A549 (cell line): ENCODE data around the gene ITGAV. TPM values are rescaled to one million over a fixed set of nuclear protein-coding genes. Genes with fewer than 3 reads are reported as not detected.

Experiments
- ATAC-seq, 2 experiments: fragments of 200-7000 bp in 1 of 2; fragments of >200 bp in 1 of 2; cut with Nextera tagmentation in 1 of 2; cut with Tn5 transposase in 1 of 2; 3 replicates each; pipeline versions ENCODE4 v1.8.0 to v1.9.1; 2018 to 2020; ENCODE audit warnings: mild to moderate bottlenecking in 1 of 2, moderate library complexity in 1 of 2
- CTCF ChIA-PET: fragments of 300-600 bp; sonication (Branson Sonifier 250); formaldehyde crosslinking; extraction: SDS; loops from one replicate; lab custom pipeline; 2021; ENCODE audit warnings: antibody characterized with exemption, inconsistent platforms; lab: Yijun Ruan, JAX
- POLR2A ChIA-PET: fragments of 350-600 bp; formaldehyde crosslinking; extraction: SDS; loops from one replicate; lab custom pipeline; 2021; ENCODE audit warnings: antibody characterized with exemption, inconsistent platforms; lab: Yijun Ruan, JAX
- DNase-seq, 2 experiments: peaks; one replicate each; pipeline versions ENCODE4 v3.0.0 to v3.0.0-alpha.2; 2011 to 2016; ENCODE audit warnings: low read depth in 1 of 2, low spot score in 1 of 2
- FAIRE-seq: peaks from 2 replicates; lab custom pipeline; 2011; peaks lifted over from hg19 to GRCh38; lab: Jason Lieb, UNC
- H3K27ac ChIP-seq, 2 experiments: fragments of >200 bp; sonication (Bioruptor Twin); formaldehyde crosslinking; 3 replicates each; pipeline ENCODE4 v1.5.1; 2016 to 2017
- H3K4me1 ChIP-seq: fragments of >200 bp; sonication (Bioruptor Twin); formaldehyde crosslinking; 3 replicates; pipeline ENCODE4 v1.6.1; 2016
- H3K4me2 ChIP-seq: fragments of >200 bp; sonication (Bioruptor Twin); formaldehyde crosslinking; 3 replicates; pipeline ENCODE4 v1.6.1; 2016
- H3K4me3 ChIP-seq: fragments of >200 bp; sonication (Bioruptor Twin); formaldehyde crosslinking; 3 replicates; pipeline ENCODE4 v1.5.1; 2016
- H3K9me3 ChIP-seq: fragments of >200 bp; sonication (Bioruptor Twin); formaldehyde crosslinking; 3 replicates; pipeline ENCODE4 v1.6.1; 2016
- CEBPB ChIP-seq, 2 experiments: fragments of >200 bp in 1 of 2; sonication (Bioruptor Twin) in 1 of 2; formaldehyde crosslinking in 1 of 2; IDR thresholded peaks; 2 replicates each; pipeline ENCODE4 v1.6.1; 2012 to 2016
- CHD2 ChIP-seq: fragments of 150-350 bp; IDR thresholded peaks from 2 replicates; pipeline ENCODE4 v1.6.1; 2014; ENCODE audit warnings: low read length; ENCODE audit not compliant: partially characterized antibody
- E2F6 ChIP-seq: IDR thresholded peaks from 2 replicates; pipeline ENCODE4 v1.6.1; 2012; ENCODE audit warnings: low read depth, borderline replicate concordance
- FOSB ChIP-seq: fragments of 250-450 bp; sonication (Bioruptor Pico); IDR thresholded peaks from 2 replicates; pipeline ENCODE4 v1.5.0; 2020; ENCODE audit warnings: mild to moderate bottlenecking, moderate library complexity
- GATA3 ChIP-seq: IDR thresholded peaks from 2 replicates; pipeline ENCODE4 v1.6.1; 2012; ENCODE audit warnings: borderline replicate concordance
- HEYL ChIP-seq: fragments of 250-450 bp; sonication (Bioruptor Pico); IDR thresholded peaks from 2 replicates; pipeline ENCODE4 v1.8.0; 2021; ENCODE audit warnings: mild to moderate bottlenecking, moderate library complexity
- HOXB13 ChIP-seq: fragments of 250-450 bp; sonication (Bioruptor Pico); IDR thresholded peaks from 2 replicates; pipeline ENCODE4 v1.5.0; 2020; ENCODE audit warnings: low read depth, mild to moderate bottlenecking, moderate library complexity
- JUN ChIP-seq, 2 experiments: fragments of >200 bp; sonication (Bioruptor Twin); formaldehyde crosslinking; IDR thresholded peaks; 2 replicates in 1 of 2; 3 replicates in 1 of 2; pipeline ENCODE4 v1.6.1; 2016 to 2017
- JUNB ChIP-seq: fragments of >200 bp; sonication (Bioruptor Twin); formaldehyde crosslinking; IDR thresholded peaks from 2 replicates; pipeline ENCODE4 v1.6.1; 2016
- KDM1A ChIP-seq: fragments of 200-600 bp; sonication (generic); IDR thresholded peaks from 2 replicates; pipeline ENCODE4 v1.6.1; 2016; ENCODE audit warnings: low read depth, mild to moderate bottlenecking
- MAFK ChIP-seq: fragments of 450-650 bp; IDR thresholded peaks from 2 replicates; pipeline ENCODE4 v1.6.1; 2014; ENCODE audit not compliant: partially characterized antibody
- MAX ChIP-seq: IDR thresholded peaks from 2 replicates; pipeline ENCODE4 v1.6.1; 2012
- MYC ChIP-seq: IDR thresholded peaks from 2 replicates; pipeline ENCODE4 v1.6.1; 2012; ENCODE audit warnings: mild to moderate bottlenecking, inconsistent platforms, low read length, improper control_type of control experiment, borderline replicate concordance
- PHF8 ChIP-seq: fragments of 200-600 bp; sonication (generic); IDR thresholded peaks from 2 replicates; pipeline ENCODE4 v1.6.1; 2016; ENCODE audit warnings: low read depth, mild to moderate bottlenecking, antibody characterized with exemption, moderate library complexity, borderline replicate concordance
- POLR2A ChIP-seq: IDR thresholded peaks from 2 replicates; pipeline ENCODE4 v1.6.1; 2012; ENCODE audit warnings: mild to moderate bottlenecking, low read length
- RAD21 ChIP-seq, 2 experiments: fragments of >200 bp in 1 of 2; sonication (Bioruptor Twin) in 1 of 2; formaldehyde crosslinking in 1 of 2; IDR thresholded peaks in 1 of 2; conservative IDR thresholded peaks in 1 of 2; 2 replicates in 1 of 2; 3 replicates in 1 of 2; pipeline ENCODE4 v1.6.1; 2012 to 2018; ENCODE audit warnings: inconsistent platforms in 1 of 2
- RFX5 ChIP-seq: fragments of 450-650 bp; IDR thresholded peaks from 2 replicates; pipeline ENCODE4 v1.7.1; 2014; ENCODE audit warnings: antibody characterized with exemption, mild to moderate bottlenecking, moderate library complexity
- SMC3 ChIP-seq: fragments of >200 bp; sonication (Bioruptor Twin); formaldehyde crosslinking; IDR thresholded peaks from 3 replicates; pipeline ENCODE4 v1.6.1; 2018; ENCODE audit warnings: inconsistent platforms
- TFCP2L1 ChIP-seq: fragments of 250-450 bp; sonication (Bioruptor Pico); IDR thresholded peaks from 2 replicates; pipeline ENCODE4 v1.5.0; 2021; ENCODE audit warnings: mild to moderate bottlenecking
- TP53 ChIP-seq: fragments of 250-450 bp; sonication (Bioruptor Pico); IDR thresholded peaks from 2 replicates; pipeline ENCODE4 v1.5.0; 2021; ENCODE audit warnings: mild to moderate bottlenecking, moderate library complexity
- ZFP36 ChIP-seq: fragments of 450-650 bp; IDR thresholded peaks from 2 replicates; pipeline ENCODE4 v1.6.1; 2014; ENCODE audit warnings: borderline replicate concordance; ENCODE audit not compliant: partially characterized antibody
- ZNF302 ChIP-seq: fragments of 250-450 bp; sonication (Bioruptor Pico); IDR thresholded peaks from 2 replicates; pipeline ENCODE4 v1.9.0; 2021; ENCODE audit warnings: inconsistent platforms, mild to moderate bottlenecking, moderate library complexity
- WGBS: methylation state at CpG from one replicate; pipeline ENCODE4 v1.1.6; 2017; ENCODE audit errors: missing lambda C conversion rate; 5-methylcytosine and 5-hydroxymethylcytosine counted together
- polyA minus RNA-seq: library from RNA; depleted of rRNA, polyadenylated mRNA; stranded (reverse); fragments of >200 nt; gene quantifications from 2 replicates; pipeline ENCODE4 v1.2.3, GENCODE V29; 2011; rRNA and poly(A)+ RNA removed
- polyA plus RNA-seq, 4 experiments: library from polyadenylated mRNA; depleted of rRNA in 3 of 4; stranded (reverse); fragments of >200 nt; fragmentation: RNase III in 1 of 4; extraction: RNeasy Plus Mini Kit Qiagen cat#74134 plus additional on column Dnase treatment in 1 of 4; gene quantifications; 2 replicates in 3 of 4; 3 replicates in 1 of 4; pipeline ENCODE4 v1.2.3, GENCODE V29; 2011 to 2017
- TF ChIP-seq, protein P1 (sequence below): fragments of 250-450 bp; sonication (Bioruptor Pico); IDR thresholded peaks from 2 replicates; pipeline ENCODE4 v1.5.0; 2020; ENCODE audit warnings: low read depth, mild to moderate bottlenecking, moderate library complexity
- TF ChIP-seq, protein P2 (sequence below): fragments of 250-450 bp; sonication (Bioruptor Pico); IDR thresholded peaks from 2 replicates; pipeline ENCODE4 v1.5.0; 2021; ENCODE audit warnings: mild to moderate bottlenecking, moderate library complexity, borderline replicate concordance
- TF ChIP-seq, protein P3 (sequence below): fragments of >200 bp; sonication (Bioruptor Twin); formaldehyde crosslinking; IDR thresholded peaks from 3 replicates; pipeline ENCODE4 v1.6.1; 2016

Gene ITGAV
- polyA plus RNA-seq (2011; rRNA removed) (148 and 159 TPM in 2 replicates), polyA plus RNA-seq (2017; fragmentation: RNase III; extraction: RNeasy Plus Mini Kit Qiagen cat#74134 plus additional on column Dnase treatment) (87.6 to 101 TPM (median 93.3 TPM) in 3 replicates), polyA minus RNA-seq (159 and 161 TPM in 2 replicates)
- 22.5 and 22.6 TPM in 2 replicates for polyA plus RNA-seq (2012; cell fraction: cytosol; rRNA removed)
- 26.9 and 34.1 TPM in 2 replicates for polyA plus RNA-seq (2012; cell fraction: nucleus; rRNA removed)

DNA sequence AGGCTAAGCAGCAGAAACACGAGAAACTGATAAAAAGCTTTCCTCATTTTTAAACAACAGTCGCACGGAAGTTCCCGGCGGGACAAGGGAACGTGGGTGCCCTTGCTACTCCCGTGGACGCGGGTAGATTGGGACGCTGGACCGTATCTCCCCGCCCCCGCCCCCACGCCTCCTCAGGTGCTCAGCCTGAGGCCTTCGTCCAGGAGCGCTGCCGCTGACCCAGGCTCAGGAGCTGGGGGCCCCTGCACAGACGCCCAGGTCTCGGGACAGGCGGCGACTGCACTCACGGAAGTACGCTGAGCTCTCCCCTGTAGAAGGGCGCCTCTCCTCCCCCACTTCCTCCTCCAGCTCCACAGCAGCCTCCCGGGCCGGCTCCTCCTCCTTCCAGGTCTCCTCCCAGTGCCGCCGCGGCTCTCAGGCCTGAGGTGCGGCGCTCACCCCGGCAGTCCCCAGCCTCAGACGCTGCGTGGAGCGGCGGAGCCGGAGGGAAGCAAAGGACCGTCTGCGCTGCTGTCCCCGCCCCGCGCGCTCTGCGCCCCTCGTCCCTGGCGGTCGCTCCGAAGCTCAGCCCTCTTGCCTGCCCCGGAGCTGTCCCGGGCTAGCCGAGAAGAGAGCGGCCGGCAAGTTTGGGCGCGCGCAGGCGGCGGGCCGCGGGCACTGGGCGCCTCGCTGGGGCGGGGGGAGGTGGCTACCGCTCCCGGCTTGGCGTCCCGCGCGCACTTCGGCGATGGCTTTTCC is at the start of gene ITGAV:
Gene ITGAV, plus strand, starts transcription at position 445 of the 738 bp plus-strand sequence. Its CDS starts 283 bp downstream, at position 728.
- ATAC-seq = peak; percentile 95 to 98
- CTCF ChIA-PET = interaction anchor here (0.8 to 2.7 kb wide), 11 partner anchors 9 to 86 kb away, joined by 3 to 14 read pairs (median 5); no protein-coding TSS in a partner anchor
- no peak for TF ChIP-seq HEYL
- no peak for TF ChIP-seq MYC
- no peak for TF ChIP-seq FOSB (CRISPR knock-in tag)
- no peak for TF ChIP-seq ZNF302 (CRISPR knock-in tag)
- TF ChIP-seq JUNB = no peak
- TF ChIP-seq, protein P1, sequence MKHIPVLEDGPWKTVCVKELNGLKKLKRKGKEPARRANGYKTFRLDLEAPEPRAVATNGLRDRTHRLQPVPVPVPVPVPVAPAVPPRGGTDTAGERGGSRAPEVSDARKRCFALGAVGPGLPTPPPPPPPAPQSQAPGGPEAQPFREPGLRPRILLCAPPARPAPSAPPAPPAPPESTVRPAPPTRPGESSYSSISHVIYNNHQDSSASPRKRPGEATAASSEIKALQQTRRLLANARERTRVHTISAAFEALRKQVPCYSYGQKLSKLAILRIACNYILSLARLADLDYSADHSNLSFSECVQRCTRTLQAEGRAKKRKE (CRISPR knock-in tag) = no peak
- peak; percentile 75 for TF ChIP-seq MAX
- TF ChIP-seq GATA3 = no peak
- no peak for TF ChIP-seq TP53 (CRISPR knock-in tag)
- TF ChIP-seq KDM1A = no peak
- peak; percentile 19 to 33; a peak in 4 of 5 replicates for TF ChIP-seq RAD21 (conservative IDR thresholded peaks at IDR 0.05 in 1 of 2, IDR thresholded peaks at IDR 0.05 in 1 of 2)
- TF ChIP-seq CEBPB (IDR thresholded peaks at IDR 0.05) = no peak
- TF ChIP-seq RFX5 = 0 out of 2 replicates have a peak, but pooled peaks have one; percentile 29
- TF ChIP-seq, protein P2, sequence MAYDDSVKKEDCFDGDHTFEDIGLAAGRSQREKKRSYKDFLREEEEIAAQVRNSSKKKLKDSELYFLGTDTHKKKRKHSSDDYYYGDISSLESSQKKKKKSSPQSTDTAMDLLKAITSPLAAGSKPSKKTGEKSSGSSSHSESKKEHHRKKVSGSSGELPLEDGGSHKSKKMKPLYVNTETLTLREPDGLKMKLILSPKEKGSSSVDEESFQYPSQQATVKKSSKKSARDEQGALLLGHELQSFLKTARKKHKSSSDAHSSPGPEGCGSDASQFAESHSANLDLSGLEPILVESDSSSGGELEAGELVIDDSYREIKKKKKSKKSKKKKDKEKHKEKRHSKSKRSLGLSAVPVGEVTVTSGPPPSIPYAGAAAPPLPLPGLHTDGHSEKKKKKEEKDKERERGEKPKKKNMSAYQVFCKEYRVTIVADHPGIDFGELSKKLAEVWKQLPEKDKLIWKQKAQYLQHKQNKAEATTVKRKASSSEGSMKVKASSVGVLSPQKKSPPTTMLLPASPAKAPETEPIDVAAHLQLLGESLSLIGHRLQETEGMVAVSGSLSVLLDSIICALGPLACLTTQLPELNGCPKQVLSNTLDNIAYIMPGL (CRISPR knock-in tag) = no peak
- peak; percentile 91 for TF ChIP-seq POLR2A
- peak; percentile 54 for TF ChIP-seq E2F6
- peak; percentile 89 for TF ChIP-seq PHF8
- TF ChIP-seq, protein P3, sequence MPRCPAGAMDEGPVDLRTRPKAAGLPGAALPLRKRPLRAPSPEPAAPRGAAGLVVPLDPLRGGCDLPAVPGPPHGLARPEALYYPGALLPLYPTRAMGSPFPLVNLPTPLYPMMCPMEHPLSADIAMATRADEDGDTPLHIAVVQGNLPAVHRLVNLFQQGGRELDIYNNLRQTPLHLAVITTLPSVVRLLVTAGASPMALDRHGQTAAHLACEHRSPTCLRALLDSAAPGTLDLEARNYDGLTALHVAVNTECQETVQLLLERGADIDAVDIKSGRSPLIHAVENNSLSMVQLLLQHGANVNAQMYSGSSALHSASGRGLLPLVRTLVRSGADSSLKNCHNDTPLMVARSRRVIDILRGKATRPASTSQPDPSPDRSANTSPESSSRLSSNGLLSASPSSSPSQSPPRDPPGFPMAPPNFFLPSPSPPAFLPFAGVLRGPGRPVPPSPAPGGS = peak; percentile 62; the same call in 1 of the 3 replicates
- TF ChIP-seq TFCP2L1 = peak; percentile 64; the same call in 1 of the 2 replicates
- TF ChIP-seq ZFP36 = no peak
- TF ChIP-seq HOXB13 (CRISPR knock-in tag) = no peak
- peak; percentile 24; the same call in 1 of the 3 replicates for TF ChIP-seq SMC3
- TF ChIP-seq JUN (IDR thresholded peaks at IDR 0.05) = peak; percentile 89 to 93
- no peak for TF ChIP-seq MAFK
- peak; percentile 9 for TF ChIP-seq CHD2
- POLR2A ChIA-PET = interaction anchor here (0.6 to 2.2 kb wide), 24 partner anchors 9 to 104 kb away, joined by 3 to 41 read pairs (median 6); partner anchors contain the start of gene ZC3H15
- Histone ChIP-seq H3K4me2 (peak within 1 kb of the TSS; percentile 86), H3K4me1 (peaks cover 40% of the 10 kb centered on the region), H3K27ac (peak within 1 kb of the TSS; percentile 97), H3K9me3 (no peaks in the 10 kb centered on the region), H3K4me3 (peak within 1 kb of the TSS; percentile 95)
- peak; percentile 84 to 95 for DNase-seq
- no peak for FAIRE-seq
- WGBS = under 1% methylated on average over 17 of the region's 71 CpGs
